DND-41 (cell line): ENCODE measurements around the gene EPHB2.

Source experiments
- ATAC-seq: fragments of 200-7000 bp; cut with Tn5 transposase; 3 replicates; pipeline ENCODE4 v1.9.1; 2021; ENCODE audit warnings: low read depth; ENCODE audit not compliant: insufficient read depth
- DNase-seq: peaks from one replicate; pipeline ENCODE4 v3.0.0-alpha.2; 2020
- H2AFZ ChIP-seq: 2 replicates; pipeline ENCODE4 v1.6.0; 2012; ENCODE audit warnings: low read depth, low read length
- H3K27ac ChIP-seq: 2 replicates; pipeline ENCODE4 v1.5.1; 2012; ENCODE audit warnings: low read length, inconsistent platforms
- H3K27me3 ChIP-seq: fragments of 200-600 bp; sonication (generic); 2 replicates; pipeline ENCODE4 v1.6.0; 2012; ENCODE audit warnings: low read length, mild to moderate bottlenecking, inconsistent platforms; ENCODE audit not compliant: insufficient read depth, poor library complexity
- H3K36me3 ChIP-seq: 2 replicates; pipeline ENCODE4 v1.5.1; 2012; ENCODE audit warnings: low read length, inconsistent platforms; ENCODE audit not compliant: insufficient read depth
- H3K4me1 ChIP-seq: 2 replicates; pipeline ENCODE4 v1.5.1; 2012; ENCODE audit warnings: mild to moderate bottlenecking, low read length; ENCODE audit not compliant: insufficient read depth
- H3K4me2 ChIP-seq: 2 replicates; pipeline ENCODE4 v1.6.0; 2012; ENCODE audit warnings: mild to moderate bottlenecking, moderate library complexity, low read length, inconsistent platforms; ENCODE audit not compliant: insufficient read depth
- H3K4me3 ChIP-seq, 2 experiments: fragments of 200-600 bp in 1 of 2; shearing (Covaris generic) in 1 of 2; 2 replicates each; pipeline ENCODE4 v1.5.1; 2012 to 2016; ENCODE audit warnings: inconsistent platforms in 2 of 2, low read length in 2 of 2, mild to moderate bottlenecking in 2 of 2, low read depth in 1 of 2, moderate library complexity in 1 of 2
- H3K79me2 ChIP-seq: 2 replicates; pipeline ENCODE4 v1.6.0; 2012; ENCODE audit warnings: low read length, inconsistent platforms; ENCODE audit not compliant: insufficient read depth
- H3K9ac ChIP-seq: 2 replicates; pipeline ENCODE4 v1.6.0; 2012; ENCODE audit warnings: low read depth, mild to moderate bottlenecking, inconsistent platforms, low read length, moderate library complexity
- H3K9me3 ChIP-seq: 2 replicates; pipeline ENCODE4 v1.5.1; 2012; ENCODE audit warnings: low read length, moderate library complexity, mild to moderate bottlenecking, inconsistent platforms; ENCODE audit not compliant: insufficient read depth, severe bottlenecking
- H4K20me1 ChIP-seq: 2 replicates; pipeline ENCODE4 v1.6.0; 2012; ENCODE audit warnings: low read length; ENCODE audit not compliant: insufficient read depth
- CTCF ChIP-seq: IDR thresholded peaks from 2 replicates; pipeline ENCODE4 v1.5.1; 2012; ENCODE audit warnings: borderline replicate concordance, low read length, moderate library complexity, mild to moderate bottlenecking; ENCODE audit not compliant: poor library complexity, severe bottlenecking; ENCODE audit errors: extremely low read depth
- EZH2 ChIP-seq: IDR thresholded peaks from 3 replicates; pipeline ENCODE4 v1.6.1; 2012; ENCODE audit warnings: borderline replicate concordance, low read depth, mild to moderate bottlenecking, moderate library complexity, low read length, inconsistent platforms; ENCODE audit not compliant: severe bottlenecking

Gene EPHB2

GRCh38 chr1:22930240-22930912 lies 219.7 kb downstream of the EPHB2 start:
- Histone ChIP-seq H3K9me3 (no peaks in the 10 kb centered on the region), H2AFZ (no peak overlapping the region), H3K27me3 (peaks cover 3% of the 10 kb centered on the region), H3K9ac (no peak overlapping the region), H3K27ac (no peak overlapping the region), H3K79me2 (no peaks in the 10 kb centered on the region), H3K36me3 (no peaks in the 10 kb centered on the region), H3K4me2 (no peak overlapping the region), H3K4me3 (no peak overlapping the region), H4K20me1 (peaks cover 3% of the 10 kb centered on the region; the same call in 1 of the 2 replicates), H3K4me1 (no peaks in the 10 kb centered on the region)
- TF ChIP-seq CTCF: peak; percentile 57
- TF ChIP-seq EZH2: no peak
- DNase-seq (peak; percentile 28), ATAC-seq (no peak)

DNA sequence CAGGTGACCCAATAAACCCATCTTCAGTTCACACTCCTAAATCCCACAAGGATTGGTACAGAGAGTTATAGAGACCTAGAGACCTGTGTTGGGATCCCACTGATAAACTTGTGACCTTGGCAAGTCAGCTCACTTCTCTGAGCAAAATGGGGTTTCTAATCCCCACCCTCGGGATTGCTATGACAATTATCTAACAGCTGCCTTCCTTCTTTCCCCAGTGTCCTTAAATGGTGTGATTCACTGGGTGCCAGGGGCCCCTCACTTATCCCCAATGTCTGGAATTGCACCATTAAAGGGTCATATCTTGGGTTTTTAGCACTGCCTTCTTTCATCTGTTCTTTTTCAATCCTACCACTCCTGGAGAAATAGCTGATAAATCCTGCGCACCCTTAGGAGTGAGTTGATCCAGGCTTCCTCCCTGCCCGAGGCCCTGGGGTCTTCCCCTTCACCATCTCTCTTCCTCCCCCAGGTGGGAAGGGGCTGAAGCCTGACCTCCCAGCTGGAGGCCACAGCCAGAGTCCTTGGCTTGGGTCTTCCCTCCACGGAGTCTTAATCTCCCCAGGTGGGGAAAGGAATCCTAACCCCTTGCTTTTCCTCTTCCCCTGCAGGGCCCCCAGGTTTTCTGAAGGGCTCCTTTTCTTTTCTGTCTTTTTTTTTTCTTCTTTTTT lies 222.3 kb downstream of the EPHB2 start:
- Histone ChIP-seq H3K36me3 (no peaks in the 10 kb centered on the region), H3K27me3 (peaks cover 3% of the 10 kb centered on the region), H3K9ac (no peak overlapping the region), H4K20me1 (peaks cover 3% of the 10 kb centered on the region; the same call in 1 of the 2 replicates), H3K9me3 (no peaks in the 10 kb centered on the region), H2AFZ (no peak overlapping the region), H3K79me2 (no peaks in the 10 kb centered on the region), H3K4me2 (no peak overlapping the region), H3K4me1 (no peaks in the 10 kb centered on the region), H3K4me3 (no peak overlapping the region), H3K27ac (no peak overlapping the region)
- DNase-seq (no peak), ATAC-seq (no peak)
- TF ChIP-seq CTCF (no peak), EZH2 (no peak)

DNA sequence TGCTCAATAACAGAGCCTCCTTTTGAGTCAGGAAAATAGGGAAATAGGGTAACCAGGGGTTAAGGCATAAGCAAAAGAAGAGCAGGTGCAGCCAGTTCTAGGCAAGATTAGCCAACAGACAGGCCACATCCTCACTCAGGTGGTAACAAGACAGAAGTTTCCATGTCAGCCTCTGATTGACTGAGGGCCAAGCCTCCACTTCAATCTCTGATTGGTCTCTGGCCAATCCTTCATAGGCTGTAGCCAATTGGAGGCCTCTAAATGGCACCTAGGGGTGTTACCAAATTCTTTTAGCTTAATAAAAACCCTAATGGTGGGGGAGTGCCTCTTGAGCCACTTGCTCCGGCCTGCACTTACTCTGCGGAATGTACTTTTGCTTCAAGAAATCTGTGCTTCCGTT lies 224.8 kb downstream of the EPHB2 start:
- H3K9me3 ChIP-seq: no peaks in the 10 kb centered on the region

More for the DNA sequence above, 224.8 kb downstream of the EPHB2 start:
- Histone ChIP-seq H3K27ac (no peak overlapping the region), H3K4me1 (no peaks in the 10 kb centered on the region), H2AFZ (no peak overlapping the region), H4K20me1 (0 out of 2 replicates have a peak, but pooled peaks cover 3% of the 10 kb centered on the region), H3K36me3 (no peaks in the 10 kb centered on the region), H3K27me3 (peaks cover 3% of the 10 kb centered on the region), H3K4me3 (no peak overlapping the region), H3K4me2 (no peak overlapping the region), H3K9ac (no peak overlapping the region), H3K79me2 (no peaks in the 10 kb centered on the region)
- TF ChIP-seq CTCF (no peak), EZH2 (no peak)
- DNase-seq: no peak
- no peak for ATAC-seq
